ENCODE data around the gene CPNE9. TPM values are rescaled to one million over a fixed set of nuclear protein-coding genes. Genes with fewer than 3 reads are reported as not detected.

The CPNE9 gene
- total and polyA plus RNA-seq, 2 of the 13 experiments (the other 11 are each of a cell fraction or from before 2014, with no cell fraction given) = 0.20 TPM; not detected in 1

GRCh38 chr3:9731206-9732079 is 27.8 kb downstream of the CPNE9 start, which contains the start of gene BRPF1 (continued):
- TF ChIP-seq ZSCAN5A (CRISPR knock-in tag; IDR thresholded peaks at IDR 0.05; ENCODE audit: borderline replicate concordance) (no peak; the same call in 1 of the 2 replicates), NFE2L2 (IDR thresholded peaks at IDR 0.05; ENCODE audit: low read length) (no peak), ZFAT (CRISPR knock-in tag; conservative IDR thresholded peaks at IDR 0.05) (peak; percentile 100), ZNF180 (CRISPR knock-in tag; IDR thresholded peaks at IDR 0.05; ENCODE audit: borderline replicate concordance, low read depth) (no peak), ZNF260 (CRISPR knock-in tag; IDR thresholded peaks at IDR 0.05; ENCODE audit: borderline replicate concordance, low read depth) (no peak), CBX5 (CRISPR knock-in tag; IDR thresholded peaks at IDR 0.05; ENCODE audit: borderline replicate concordance) (no peak), ZNF552 (CRISPR knock-in tag; IDR thresholded peaks at IDR 0.05; ENCODE audit: borderline replicate concordance) (peak; percentile 62; the same call in 1 of the 2 replicates), PRDM10 (CRISPR knock-in tag; IDR thresholded peaks at IDR 0.05; ENCODE audit: low read depth) (0 out of 2 replicates have a peak, but pooled peaks have one; percentile 42), ISX (CRISPR knock-in tag; conservative IDR thresholded peaks at IDR 0.05) (no peak), CERS6 (CRISPR knock-in tag; IDR thresholded peaks at IDR 0.05) (no peak), ZNF121 (CRISPR knock-in tag; IDR thresholded peaks at IDR 0.05) (no peak; the same call in 1 of the 2 replicates), ZNF496 (CRISPR knock-in tag; IDR thresholded peaks at IDR 0.05; ENCODE audit: insufficient replicate concordance) (no peak), ZSCAN9 (CRISPR knock-in tag; IDR thresholded peaks at IDR 0.05; ENCODE audit: borderline replicate concordance) (peak; percentile 52; the same call in 1 of the 2 replicates), ZNF841 (CRISPR knock-in tag; IDR thresholded peaks at IDR 0.05; ENCODE audit: borderline replicate concordance) (no peak), TP53 (CRISPR knock-in tag; conservative IDR thresholded peaks at IDR 0.05) (no peak), ZFP62 (CRISPR knock-in tag; IDR thresholded peaks at IDR 0.05) (no peak), SKIL (CRISPR knock-in tag; IDR thresholded peaks at IDR 0.05; ENCODE audit: borderline replicate concordance) (no peak), ZBTB25 (CRISPR knock-in tag; IDR thresholded peaks at IDR 0.05) (peak; percentile 81), ZSCAN20 (CRISPR knock-in tag; IDR thresholded peaks at IDR 0.05; ENCODE audit: borderline replicate concordance) (no peak)

All from HepG2 (cell line).